HUES64 (cell line): Measurements from ENCODE around the gene ZRANB3.
"Not testable (repeated sequence)": the region's sequence is repeated elsewhere in the genome, so short reads cannot be mapped to it uniquely, and the experiment has no call there.

ENCODE experiments used
- H3K27ac ChIP-seq: 2 replicates; pipeline ENCODE4 v1.7.0; 2013; ENCODE audit warnings: low read depth, low read length, inconsistent platforms
- H3K27me3 ChIP-seq: 2 replicates; pipeline ENCODE4 v1.6.1; 2013; ENCODE audit warnings: mild to moderate bottlenecking, low read length; ENCODE audit not compliant: insufficient read depth
- H3K36me3 ChIP-seq: 2 replicates; pipeline ENCODE4 v1.6.1; 2013; ENCODE audit warnings: mild to moderate bottlenecking, low read length; ENCODE audit not compliant: insufficient read depth
- H3K4me1 ChIP-seq: 2 replicates; pipeline ENCODE4 v1.6.1; 2013; ENCODE audit warnings: mild to moderate bottlenecking, low read length, moderate library complexity; ENCODE audit not compliant: insufficient read depth
- H3K4me3 ChIP-seq: 2 replicates; pipeline ENCODE4 v1.5.1; 2013; ENCODE audit warnings: mild to moderate bottlenecking, low read length, moderate library complexity
- H3K9ac ChIP-seq: 2 replicates; pipeline ENCODE4 v1.6.1; 2013; ENCODE audit warnings: mild to moderate bottlenecking, low read depth, low read length
- H3K9me3 ChIP-seq: 2 replicates; pipeline ENCODE4 v1.6.1; 2013; ENCODE audit warnings: low read depth, low read length; ENCODE audit not compliant: insufficient read depth
- WGBS: fragments of 150-250, 120-280 bp; methylation state at CpG from one replicate; pipeline ENCODE4 v1.1.7; 2013; ENCODE audit warnings: missing lambda C conversion rate; 5-methylcytosine and 5-hydroxymethylcytosine counted together

The ZRANB3 gene

GRCh38 chr2:135435155-135435554, 95.9 kb downstream of the ZRANB3 start:
- not testable (repeated sequence) for H3K27me3 ChIP-seq, H3K4me3 ChIP-seq, H3K9ac ChIP-seq, H3K9me3 ChIP-seq, H3K4me1 ChIP-seq, H3K36me3 ChIP-seq, H3K27ac ChIP-seq
- WGBS = 92% methylated on average over 6 of the region's 6 CpGs

GRCh38 chr2:135424849-135425248, 106.2 kb downstream of the ZRANB3 start:
- Histone ChIP-seq H3K27me3 (no peaks in the 10 kb centered on the region), H3K9ac (no peak overlapping the region), H3K4me3 (no peak overlapping the region), H3K27ac (no peak overlapping the region), H3K9me3 (no peaks in the 10 kb centered on the region; the same call in 1 of the 2 replicates), H3K4me1 (no peaks in the 10 kb centered on the region), H3K36me3 (no peaks in the 10 kb centered on the region)
- WGBS = 100% methylated on average over 1 of the region's 1 CpG

GRCh38 chr2:135422898-135423297, 108.1 kb downstream of the ZRANB3 start:
- Histone ChIP-seq H3K36me3 (no peaks in the 10 kb centered on the region), H3K4me3 (no peak overlapping the region), H3K27me3 (no peaks in the 10 kb centered on the region), H3K27ac (no peak overlapping the region), H3K9me3 (no peaks in the 10 kb centered on the region; the same call in 1 of the 2 replicates), H3K9ac (no peak overlapping the region), H3K4me1 (no peaks in the 10 kb centered on the region)
- 98% methylated on average over 3 of the region's 3 CpGs for WGBS

GRCh38 chr2:135411646-135412045, 119.4 kb downstream of the ZRANB3 start:
- 100% methylated on average over 2 of the region's 3 CpGs for WGBS
- no peak overlapping the region for H3K4me3 ChIP-seq
- H3K9ac ChIP-seq = no peak overlapping the region
- H3K9me3 ChIP-seq = no peaks in the 10 kb centered on the region
- H3K27me3 ChIP-seq = no peaks in the 10 kb centered on the region
- H3K36me3 ChIP-seq = no peaks in the 10 kb centered on the region
- H3K4me1 ChIP-seq = no peaks in the 10 kb centered on the region
- no peak overlapping the region for H3K27ac ChIP-seq

- WGBS = 94% methylated on average over 5 of the region's 5 CpGs
Observed at GRCh38 chr2:135409436-135409835, 121.6 kb downstream of the ZRANB3 start.

GRCh38 chr2:135396259-135396658, 134.8 kb downstream of the ZRANB3 start:
- not testable (repeated sequence) for H3K4me1 ChIP-seq, H3K4me3 ChIP-seq, H3K9me3 ChIP-seq, H3K36me3 ChIP-seq, H3K9ac ChIP-seq, H3K27me3 ChIP-seq, H3K27ac ChIP-seq
- 94% methylated on average over 1 of the region's 1 CpG for WGBS

More at GRCh38 chr2:135409436-135409835, 121.6 kb downstream of the ZRANB3 start:
- H3K27me3 ChIP-seq = no peaks in the 10 kb centered on the region
- H3K27ac ChIP-seq = no peak overlapping the region
- no peak overlapping the region for H3K4me3 ChIP-seq
- no peaks in the 10 kb centered on the region for H3K36me3 ChIP-seq
- H3K4me1 ChIP-seq = no peaks in the 10 kb centered on the region
- H3K9ac ChIP-seq = no peak overlapping the region
- no peaks in the 10 kb centered on the region for H3K9me3 ChIP-seq

- 93% methylated on average over 2 of the region's 2 CpGs for WGBS
- no peaks in the 10 kb centered on the region for H3K27me3 ChIP-seq
- H3K9me3 ChIP-seq = no peaks in the 10 kb centered on the region
- peaks cover 10% of the 10 kb centered on the region for H3K36me3 ChIP-seq
- no peak overlapping the region for H3K4me3 ChIP-seq
- no peak overlapping the region for H3K27ac ChIP-seq
- no peak overlapping the region for H3K9ac ChIP-seq
- H3K4me1 ChIP-seq = no peaks in the 10 kb centered on the region
Observed at GRCh38 chr2:135386993-135387392, 144.0 kb downstream of the ZRANB3 start.

GRCh38 chr2:135378591-135378990, 152.4 kb downstream of the ZRANB3 start:
- H3K4me1 ChIP-seq = no peaks in the 10 kb centered on the region
- H3K27me3 ChIP-seq = no peaks in the 10 kb centered on the region
- H3K27ac ChIP-seq = no peak overlapping the region
- no peak overlapping the region for H3K9ac ChIP-seq
- H3K36me3 ChIP-seq = peaks cover 8% of the 10 kb centered on the region; the same call in 1 of the 2 replicates
- no peak overlapping the region for H3K4me3 ChIP-seq
- H3K9me3 ChIP-seq = peaks cover 10% of the 10 kb centered on the region

GRCh38 chr2:135373702-135374101, 157.3 kb downstream of the ZRANB3 start:
- H3K27ac ChIP-seq = no peak overlapping the region
- no peaks in the 10 kb centered on the region for H3K36me3 ChIP-seq
- WGBS = 94% methylated on average over 2 of the region's 4 CpGs
- H3K4me3 ChIP-seq = no peak overlapping the region
- no peak overlapping the region for H3K9ac ChIP-seq
- no peaks in the 10 kb centered on the region for H3K4me1 ChIP-seq
- no peaks in the 10 kb centered on the region for H3K9me3 ChIP-seq
- no peaks in the 10 kb centered on the region for H3K27me3 ChIP-seq

GRCh38 chr2:135349941-135350340, 181.1 kb downstream of the ZRANB3 start:
- Histone ChIP-seq H3K4me3 (no peak overlapping the region), H3K36me3 (peaks cover 12% of the 10 kb centered on the region; the same call in 1 of the 2 replicates), H3K27me3 (no peaks in the 10 kb centered on the region), H3K9me3 (peaks cover 5% of the 10 kb centered on the region; the same call in 1 of the 2 replicates), H3K4me1 (no peaks in the 10 kb centered on the region; the same call in 1 of the 2 replicates), H3K27ac (no peak overlapping the region), H3K9ac (no peak overlapping the region)
- WGBS = 96% methylated on average over 5 of the region's 6 CpGs

- H3K27ac ChIP-seq, H3K9me3 ChIP-seq, H3K4me3 ChIP-seq, H3K4me1 ChIP-seq, H3K9ac ChIP-seq, H3K27me3 ChIP-seq: not testable (repeated sequence)
- WGBS = 94% methylated on average over 5 of the region's 5 CpGs
- peaks cover 12% of the 10 kb centered on the region; the same call in 1 of the 2 replicates for H3K36me3 ChIP-seq
Observed at GRCh38 chr2:135348096-135348704, 182.8 kb downstream of the ZRANB3 start.

- Histone ChIP-seq H3K36me3 (no peaks in the 10 kb centered on the region), H3K9ac (no peak overlapping the region), H3K4me3 (no peak overlapping the region), H3K27ac (no peak overlapping the region), H3K4me1 (no peaks in the 10 kb centered on the region), H3K9me3 (peaks cover 10% of the 10 kb centered on the region; the same call in 1 of the 2 replicates), H3K27me3 (no peaks in the 10 kb centered on the region)
- WGBS = 89% methylated on average over 3 of the region's 3 CpGs
Observed at GRCh38 chr2:135337071-135337470, 193.9 kb downstream of the ZRANB3 start.
